ENCODE results near the gene ADIG.

- TF ChIP-seq CTCF (IDR thresholded peaks at IDR 0.05; ENCODE audit: borderline replicate concordance, extremely low read depth, low read length, poor library complexity, severe bottlenecking) (no peak), EZH2 (IDR thresholded peaks at IDR 0.05; ENCODE audit: borderline replicate concordance, low read depth, low read length, severe bottlenecking) (no peak)
Observed at GRCh38 chr20:38591474-38592410, 10.7 kb downstream of the ADIG start.

All from DND-41 (cell line).